C4-2B (cell line): ENCODE measurements around the gene LYST.

ENCODE experiments used
- H3K27ac ChIP-seq: fragments of 450-650 bp; 2 replicates; pipeline ENCODE4 v1.5.1; 2017
- CTCF ChIP-seq: fragments of 450-650 bp; conservative IDR thresholded peaks from 2 replicates; pipeline ENCODE4 v1.5.1; 2017; ENCODE audit warnings: mild to moderate bottlenecking
- ZFX ChIP-seq: fragments of 450-650 bp; IDR thresholded peaks from 2 replicates; pipeline ENCODE4 v1.6.1; 2017

Gene LYST

DNA sequence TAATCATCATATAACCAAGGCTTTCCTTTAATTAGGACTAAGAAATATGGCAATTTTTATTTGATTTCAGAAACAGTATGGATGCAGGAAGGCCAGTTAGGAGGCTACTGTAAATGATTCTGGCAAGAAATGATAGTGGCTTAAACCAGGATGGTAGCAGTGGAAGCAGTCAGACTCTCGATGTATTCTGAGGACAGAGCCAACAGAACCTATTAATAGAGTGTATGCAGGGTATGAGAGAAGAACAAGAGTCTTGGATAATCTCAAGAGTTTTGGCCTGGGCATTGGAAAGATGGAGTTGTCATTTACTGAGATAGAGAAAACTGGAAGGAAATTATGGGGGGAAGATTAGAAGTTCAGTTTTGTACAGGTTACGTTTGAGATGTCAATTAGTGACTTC, 143.8 kb downstream of the LYST start:
- TF ChIP-seq ZFX (no peak), CTCF (no peak)
- H3K27ac ChIP-seq: no peak overlapping the region

DNA sequence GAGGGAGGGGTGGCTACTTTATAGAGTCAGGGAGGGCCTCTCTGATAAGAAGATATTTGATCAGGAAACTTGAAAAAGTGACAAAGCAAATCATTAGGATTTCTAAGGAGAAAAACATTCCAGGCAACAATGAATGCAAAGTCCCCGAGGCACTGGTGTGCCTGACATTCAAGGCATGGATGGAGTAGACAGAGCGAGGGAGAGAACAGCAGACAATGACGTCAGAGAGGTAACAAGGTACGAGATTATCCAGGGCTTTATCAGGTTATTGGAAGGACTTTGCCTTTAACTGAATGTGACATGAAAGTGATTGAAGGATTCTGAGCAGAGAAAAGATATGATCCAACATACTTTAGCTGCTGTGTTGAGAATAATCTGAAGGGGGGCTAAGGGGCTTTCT, 144.7 kb downstream of the LYST start:
- no peak for TF ChIP-seq CTCF
- no peak for TF ChIP-seq ZFX
- no peak overlapping the region for H3K27ac ChIP-seq

GRCh38 chr1:235720544-235720943, 146.2 kb downstream of the LYST start:
- TF ChIP-seq CTCF: no peak
- TF ChIP-seq ZFX: no peak
- H3K27ac ChIP-seq: no peak overlapping the region

DNA sequence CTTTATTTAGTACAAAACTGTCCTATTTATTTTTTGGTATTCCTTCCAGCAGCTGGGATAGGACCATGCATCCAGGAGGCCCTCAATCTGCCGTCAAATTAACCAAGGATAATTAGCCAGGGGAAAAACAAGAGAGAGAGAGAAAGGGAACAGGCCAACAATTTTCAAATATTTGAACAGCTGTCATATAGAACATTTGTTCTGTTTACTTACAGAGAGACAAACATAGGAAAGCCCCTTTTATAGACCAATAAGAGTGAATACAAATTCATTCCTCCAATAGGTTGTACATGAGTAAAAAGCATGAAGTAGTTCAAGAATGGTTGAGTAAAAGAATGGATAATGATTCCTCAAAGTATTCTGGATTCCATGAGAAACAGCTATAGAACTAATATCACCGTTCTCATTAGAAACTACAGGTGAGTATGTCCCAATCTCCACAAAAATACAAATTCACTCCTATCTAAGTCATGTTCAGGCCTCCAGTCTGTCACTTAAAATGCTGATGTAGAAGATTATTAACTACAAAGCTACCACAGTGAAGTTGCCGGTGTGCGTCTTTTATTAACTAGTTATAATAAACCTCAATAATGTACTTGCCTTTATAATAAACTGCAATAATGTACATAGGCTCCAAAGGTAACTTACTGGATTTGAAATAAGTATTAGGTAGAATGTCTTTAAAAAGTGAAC, 152.4 kb downstream of the LYST start:
- H3K27ac ChIP-seq: no peak overlapping the region
- TF ChIP-seq CTCF: no peak
- no peak for TF ChIP-seq ZFX

GRCh38 chr1:235712812-235713211, 153.9 kb downstream of the LYST start:
- TF ChIP-seq ZFX (no peak), CTCF (no peak)
- H3K27ac ChIP-seq: no peak overlapping the region

- no peak for TF ChIP-seq ZFX
- no peak for TF ChIP-seq CTCF
- H3K27ac ChIP-seq: no peak overlapping the region
These were observed 156.0 kb downstream of the LYST start for GRCh38 chr1:235710687-235711086.

DNA sequence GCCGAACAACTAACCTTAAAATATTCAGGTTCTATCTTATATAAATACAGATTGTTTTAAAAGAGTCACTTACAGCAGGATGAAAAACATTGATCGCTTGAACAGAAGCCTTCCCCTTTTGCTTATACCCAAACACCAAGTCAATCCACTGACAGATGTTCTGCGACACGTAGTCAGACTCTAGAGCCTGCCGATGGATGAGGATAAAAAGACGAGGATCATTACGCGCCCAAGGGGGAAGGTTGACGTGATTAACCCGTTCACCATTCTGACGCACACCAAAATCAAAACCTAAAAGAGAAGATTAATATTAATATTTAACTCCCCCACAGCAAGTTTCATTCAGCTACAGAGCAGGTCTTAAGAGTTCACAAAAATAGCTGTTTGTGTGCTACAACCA, 157.7 kb downstream of the LYST start:
- TF ChIP-seq ZFX (no peak), CTCF (no peak)

More for the DNA sequence above, 157.7 kb downstream of the LYST start:
- H3K27ac ChIP-seq: no peak overlapping the region
